ENCODE results near the gene OXGR1. TPM values are rescaled to one million over a fixed set of nuclear protein-coding genes. Genes with fewer than 3 reads are reported as not detected.

OXGR1 gene
- total and polyA plus RNA-seq, 8 donors, result 0.18 to 2.3 (median 0.45) TPM; not detected in 2

GRCh38 chr13:97020689-97021240, 26.5 kb upstream of the OXGR1 start:
- no peak for FAIRE-seq
- Histone ChIP-seq H3K36me3 (no peaks in the 10 kb centered on the region), H3K27me3 (no peaks in the 10 kb centered on the region), H3K4me3 (no peak overlapping the region), H3K9me3 (no peaks in the 10 kb centered on the region), H3K27ac (no peak overlapping the region), H3K4me1 (no peaks in the 10 kb centered on the region)
- ATAC-seq, result no peak
- WGBS, 2 donors, result 69 to 73% methylated on average over 3 of the region's 3 CpGs
- intact Hi-C loops (cut with DNase I), result no loop called here
- TF ChIP-seq CTCF (IDR thresholded peaks at IDR 0.05), result no peak
- DNase-seq, result no peak

GRCh38 chr13:97020194-97020593, 25.9 kb upstream of the OXGR1 start:
- Histone ChIP-seq H3K27me3 (no peaks in the 10 kb centered on the region), H3K36me3 (no peaks in the 10 kb centered on the region), H3K27ac (no peak overlapping the region), H3K4me3 (no peak overlapping the region), H3K4me1 (no peaks in the 10 kb centered on the region), H3K9me3 (no peaks in the 10 kb centered on the region)
- intact Hi-C loops (cut with DNase I), result no loop called here
- no peak for ATAC-seq
- DNase-seq, result no peak
- FAIRE-seq, result no peak
- 64 to 73% methylated on average over 2 of the region's 2 CpGs for WGBS, 2 donors
- TF ChIP-seq CTCF (IDR thresholded peaks at IDR 0.05), result no peak

GRCh38 chr13:97019236-97019635, 25.0 kb upstream of the OXGR1 start:
- ATAC-seq, result no peak
- FAIRE-seq, result no peak
- Histone ChIP-seq H3K27me3 (no peaks in the 10 kb centered on the region), H3K9me3 (no peaks in the 10 kb centered on the region), H3K4me1 (no peaks in the 10 kb centered on the region), H3K36me3 (no peaks in the 10 kb centered on the region), H3K4me3 (no peak overlapping the region), H3K27ac (no peak overlapping the region)
- no peak for DNase-seq
- 44 to 62% methylated on average over 1 of the region's 1 CpG for WGBS, 2 donors
- no peak for TF ChIP-seq CTCF (IDR thresholded peaks at IDR 0.05)
- intact Hi-C loops (cut with DNase I), result no loop called here

- ATAC-seq, result peak in 3 of 4 donors; percentile 87 to 92 (median 91)
- 18 to 22% methylated on average over 13 of the region's 13 CpGs for WGBS, 2 donors
- Histone ChIP-seq H3K9me3 (no peaks in the 10 kb centered on the region), H3K27me3 (no peaks in the 10 kb centered on the region), H3K4me1 (no peaks in the 10 kb centered on the region), H3K27ac (no peak overlapping the region), H3K4me3 (no peak overlapping the region), H3K36me3 (no peaks in the 10 kb centered on the region)
- TF ChIP-seq CTCF (IDR thresholded peaks at IDR 0.05), result peak; percentile 71 to 80 (median 78)
- peak; percentile 96 for FAIRE-seq
- intact Hi-C loops (cut with DNase I), result no loop called here
- peak in 2 of 6 donors; percentile 18 to 43 for DNase-seq
Observed at GRCh38 chr13:97018029-97018819, 23.9 kb upstream of the OXGR1 start.

- Histone ChIP-seq H3K4me1 (no peaks in the 10 kb centered on the region), H3K9me3 (no peaks in the 10 kb centered on the region), H3K27ac (no peak overlapping the region), H3K4me3 (no peak overlapping the region), H3K27me3 (no peaks in the 10 kb centered on the region), H3K36me3 (no peaks in the 10 kb centered on the region)
- DNase-seq (no peak), ATAC-seq (no peak), FAIRE-seq (peak; percentile 56)
- intact Hi-C loops (cut with DNase I), result no loop called here
- TF ChIP-seq CTCF (IDR thresholded peaks at IDR 0.05), result no peak
Observed at GRCh38 chr13:97017322-97017721, 23.0 kb upstream of the OXGR1 start.
